NCI-H748 (cell line): ENCODE measurements around the gene VCAN.
"Not testable (repeated sequence)": the region's sequence is repeated elsewhere in the genome, so short reads cannot be mapped to it uniquely, and the experiment has no call there.

Source experiments
- DNase-seq: peaks from one replicate; lab custom pipeline; 2025; ENCODE audit not compliant: unreplicated experiment; lab: John Stamatoyannopoulos, UW

VCAN gene

DNA sequence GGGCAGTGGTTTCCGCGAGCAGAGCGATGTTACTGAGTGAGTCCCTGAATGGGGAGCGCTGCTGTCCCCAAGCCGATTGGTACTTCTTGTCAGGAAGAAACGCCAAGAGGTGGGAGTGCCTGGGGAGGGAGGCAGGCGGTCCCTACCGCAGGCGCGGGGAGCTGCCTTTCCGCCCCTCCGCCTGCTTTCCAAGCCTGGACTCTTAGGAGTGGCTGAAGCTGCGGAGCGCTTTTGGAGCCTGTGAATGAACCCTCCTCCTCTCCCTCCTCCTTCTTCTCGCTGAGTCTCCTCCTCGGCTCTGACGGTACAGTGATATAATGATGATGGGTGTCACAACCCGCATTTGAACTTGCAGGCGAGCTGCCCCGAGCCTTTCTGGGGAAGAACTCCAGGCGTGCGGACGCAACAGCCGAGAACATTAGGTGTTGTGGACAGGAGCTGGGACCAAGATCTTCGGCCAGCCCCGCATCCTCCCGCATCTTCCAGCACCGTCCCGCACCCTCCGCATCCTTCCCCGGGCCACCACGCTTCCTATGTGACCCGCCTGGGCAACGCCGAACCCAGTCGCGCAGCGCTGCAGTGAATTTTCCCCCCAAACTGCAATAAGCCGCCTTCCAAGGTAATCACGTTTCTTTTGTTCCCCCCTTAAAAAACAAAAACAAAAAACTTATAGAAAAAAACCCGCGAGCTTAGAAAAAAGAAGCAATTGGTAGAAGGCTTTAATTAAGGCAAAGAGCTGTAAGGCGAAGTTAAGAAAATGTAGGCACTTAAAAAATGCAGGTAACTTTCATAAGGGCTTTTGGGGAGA is at the start of gene VCAN:
Gene VCAN (plus strand): TSS at position 340 of the 808 bp plus-strand sequence. CDS start 11,775 bp downstream, outside the sequence.
- peak; percentile 85 for DNase-seq

DNA sequence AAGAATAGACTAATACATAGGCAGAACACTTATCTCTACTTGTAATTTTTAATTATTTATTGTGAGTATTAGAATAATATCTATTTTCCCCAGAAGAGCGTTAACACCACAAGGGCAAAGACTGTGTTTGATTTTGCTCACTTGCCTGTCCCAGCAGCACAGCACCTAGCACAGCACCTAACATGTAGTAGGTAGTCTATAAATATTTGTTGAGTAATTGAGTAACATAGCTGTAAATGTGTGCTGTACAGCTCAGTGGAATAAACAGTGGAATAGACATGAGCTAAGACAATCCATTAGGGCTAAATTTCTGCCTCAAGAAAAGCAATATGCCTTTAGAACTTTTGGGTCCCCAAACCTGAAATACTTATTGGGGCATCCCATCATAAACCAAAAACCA is 49.3 kb upstream of the VCAN start:
- DNase-seq: no peak

DNA sequence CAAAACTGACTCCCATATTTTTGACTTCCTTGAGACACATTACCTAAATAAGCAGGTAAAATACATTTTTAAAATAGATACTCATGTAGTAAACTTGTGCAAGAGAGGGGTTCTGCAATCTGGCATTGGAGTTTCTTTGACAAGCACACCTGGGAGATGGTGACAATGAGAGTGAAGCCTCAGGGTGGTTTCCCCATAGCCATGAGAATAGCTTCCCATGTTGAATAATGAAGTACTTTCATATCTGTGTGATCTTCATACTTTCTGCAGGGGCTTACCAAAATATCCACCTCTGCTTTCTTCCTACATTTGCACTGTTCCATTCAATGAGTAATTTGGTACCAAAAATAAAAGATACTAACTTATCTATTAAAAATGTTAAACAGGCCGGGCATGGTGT is 44.7 kb upstream of the VCAN start:
- DNase-seq: no peak

DNA sequence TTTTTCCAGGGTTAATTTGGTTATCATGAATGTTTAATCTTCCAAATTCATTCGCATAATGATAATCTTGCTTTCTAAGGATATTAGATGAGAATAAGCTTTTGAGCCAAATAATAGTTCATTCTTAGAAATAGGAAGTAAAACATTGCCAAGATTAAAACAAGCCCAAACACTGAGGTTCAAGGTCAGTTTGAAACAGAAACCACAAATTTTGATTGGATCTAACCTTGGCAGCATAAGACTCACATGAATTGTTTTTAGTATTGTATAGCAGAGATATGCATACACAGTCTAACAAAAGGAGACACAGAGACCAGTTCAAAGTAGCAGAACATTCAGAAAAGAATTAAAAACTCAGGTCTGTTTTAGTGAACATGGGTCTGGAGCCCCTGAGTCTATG is 43.4 kb upstream of the VCAN start:
- no peak for DNase-seq

DNA sequence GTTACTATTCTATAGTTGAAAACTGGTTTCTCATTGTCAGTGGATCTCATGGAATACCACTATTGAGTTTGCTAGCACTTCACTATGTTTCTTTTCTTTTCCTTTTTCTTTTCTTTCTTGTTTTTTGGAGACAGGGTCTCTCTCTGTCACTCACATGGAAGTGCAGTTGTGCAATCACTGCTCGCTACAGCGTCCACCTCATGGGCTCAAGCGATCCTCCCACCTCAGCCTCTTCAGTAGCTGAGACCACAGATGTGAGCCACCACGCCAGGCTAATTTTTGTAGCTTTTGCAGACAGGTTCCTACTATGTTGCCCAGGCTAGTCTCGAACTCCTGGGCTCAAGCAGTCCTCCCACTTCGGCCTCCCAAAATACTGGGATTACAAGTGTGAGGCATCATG is 42.7 kb upstream of the VCAN start:
- no peak for DNase-seq

DNA sequence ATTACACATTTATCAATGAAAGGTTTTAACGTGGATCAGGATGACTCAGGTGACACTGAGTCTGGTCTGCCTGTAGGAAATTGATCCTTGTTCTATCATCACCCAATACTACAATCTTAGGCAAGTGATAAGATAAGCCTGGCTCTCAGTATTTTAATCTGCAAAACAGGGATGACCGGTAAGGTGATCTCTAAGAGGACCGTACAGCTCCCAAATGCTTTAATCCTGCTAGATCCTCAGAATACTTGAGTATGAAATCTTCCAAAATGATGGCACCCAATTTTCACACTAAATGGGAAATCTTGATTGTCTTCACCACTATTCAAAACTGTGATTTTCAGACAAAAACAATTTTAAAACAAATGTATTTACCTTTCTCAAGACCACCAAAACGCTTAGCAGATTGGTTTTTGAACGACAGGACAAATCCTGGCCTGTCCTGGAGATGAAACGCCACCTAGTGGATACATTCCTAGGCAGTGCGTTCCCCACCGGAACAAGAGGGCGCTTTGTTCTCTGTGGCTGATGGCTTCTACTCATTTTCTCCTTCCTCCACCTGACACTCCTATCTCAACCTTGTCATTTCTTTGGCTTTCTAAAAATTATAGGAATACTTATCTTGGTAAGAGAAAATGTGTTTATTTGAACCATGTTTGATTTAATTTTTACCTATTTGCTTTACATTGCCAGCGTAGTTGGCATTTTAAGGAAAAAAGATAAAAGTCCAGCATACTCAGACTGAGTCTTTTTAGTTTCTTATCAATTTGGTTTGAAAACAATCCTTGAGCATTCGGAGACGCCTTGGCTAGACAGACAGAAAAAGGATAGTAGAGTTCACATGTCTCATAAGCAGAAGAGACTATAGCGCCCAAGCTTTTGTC is 41.2 kb upstream of the VCAN start:
- peak; percentile 84 for DNase-seq

DNA sequence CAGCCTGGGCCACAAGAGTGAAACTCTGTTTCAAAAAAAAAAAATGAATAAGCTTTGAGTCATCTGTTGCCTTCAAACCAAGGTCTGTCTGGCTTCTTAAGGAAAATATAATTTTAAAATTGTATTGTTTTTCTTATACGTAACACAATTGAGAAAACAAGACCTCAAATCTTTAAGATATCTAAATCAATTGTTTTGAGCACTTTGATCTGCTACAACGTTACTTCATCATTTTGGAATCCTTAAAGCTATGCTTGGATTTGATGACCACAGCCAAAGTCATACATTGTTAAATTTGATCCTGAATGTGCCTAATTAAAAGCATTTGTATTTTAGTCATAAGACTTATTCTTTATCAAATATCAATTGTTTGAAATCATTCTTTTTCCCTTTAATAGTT is 37.7 kb upstream of the VCAN start:
- no peak for DNase-seq

DNA sequence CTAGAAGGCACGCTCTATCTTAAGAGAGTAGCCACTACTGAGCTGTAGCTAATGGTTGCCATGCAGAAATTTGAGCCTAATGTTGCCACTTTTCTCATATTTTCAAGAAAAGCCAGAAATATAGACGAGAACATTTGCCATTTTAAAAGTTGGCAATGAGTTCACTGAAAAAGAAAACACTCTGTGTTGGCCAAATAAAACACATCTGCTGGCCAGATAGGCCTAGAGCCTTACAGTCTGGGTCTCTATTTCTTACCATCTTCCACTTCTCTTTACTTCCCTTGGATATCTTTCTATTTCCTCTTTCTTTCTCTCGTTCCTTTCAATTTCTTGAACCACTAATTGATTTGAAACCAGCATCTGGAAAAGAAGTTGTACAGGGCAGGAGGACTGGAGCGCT is 36.6 kb upstream of the VCAN start:
- no peak for DNase-seq

DNA sequence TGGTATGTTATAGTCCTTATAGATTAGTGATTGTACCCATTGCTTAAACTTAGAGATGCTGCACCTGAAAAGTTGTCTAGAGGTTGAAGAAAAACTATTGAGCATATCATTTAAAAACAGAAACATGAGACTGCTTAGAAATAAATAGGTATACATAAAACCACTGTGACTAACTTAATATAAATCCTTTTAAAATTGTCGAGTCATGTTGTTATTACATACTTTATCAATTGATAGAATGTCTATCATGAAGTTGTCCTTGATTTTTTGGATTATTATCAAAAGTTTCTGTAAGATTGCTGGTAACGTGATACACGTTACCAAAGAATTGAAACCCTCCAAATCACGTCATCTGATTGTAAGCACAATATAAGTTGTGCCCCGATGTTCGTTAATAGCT is 35.3 kb upstream of the VCAN start:
- no peak for DNase-seq

DNA sequence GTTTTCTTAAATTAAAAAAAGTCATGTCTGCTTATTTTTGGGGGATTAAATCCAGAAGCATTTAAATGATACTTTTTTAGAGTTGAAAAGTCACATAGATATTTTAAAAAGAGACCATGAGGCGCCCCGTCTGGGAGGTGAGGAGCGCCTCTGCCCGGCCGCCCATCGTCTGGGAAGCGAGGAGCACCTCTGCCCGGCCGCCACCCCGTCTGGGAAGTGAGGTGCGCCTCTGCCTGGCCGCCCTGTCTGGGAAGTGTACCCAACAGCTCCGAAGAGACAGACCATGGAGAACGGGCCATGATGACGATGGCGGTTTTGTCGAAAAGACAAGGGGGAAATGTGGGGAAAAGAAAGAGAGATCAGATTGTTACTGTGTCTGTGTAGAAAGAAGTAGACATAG is 33.8 kb upstream of the VCAN start:
- DNase-seq: not testable (repeated sequence)

DNA sequence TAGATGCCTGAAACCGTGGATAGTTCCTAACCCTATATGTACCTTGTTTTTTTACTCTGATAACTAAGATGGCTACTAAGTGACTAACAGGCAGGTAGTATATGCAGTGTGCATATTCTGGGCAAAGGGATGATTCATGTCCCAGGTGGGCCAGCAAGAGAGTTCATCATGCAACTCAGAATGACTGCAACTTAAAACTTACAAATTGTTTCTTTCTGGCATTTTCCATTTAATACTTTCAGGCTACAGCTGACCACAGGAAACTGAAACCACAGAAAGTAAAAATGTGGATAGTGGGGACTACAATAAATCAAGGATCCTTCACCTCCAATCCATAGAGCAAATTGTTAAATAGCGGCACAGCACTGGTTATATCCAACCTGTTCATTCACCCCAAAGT is 30.7 kb upstream of the VCAN start:
- no peak for DNase-seq

DNA sequence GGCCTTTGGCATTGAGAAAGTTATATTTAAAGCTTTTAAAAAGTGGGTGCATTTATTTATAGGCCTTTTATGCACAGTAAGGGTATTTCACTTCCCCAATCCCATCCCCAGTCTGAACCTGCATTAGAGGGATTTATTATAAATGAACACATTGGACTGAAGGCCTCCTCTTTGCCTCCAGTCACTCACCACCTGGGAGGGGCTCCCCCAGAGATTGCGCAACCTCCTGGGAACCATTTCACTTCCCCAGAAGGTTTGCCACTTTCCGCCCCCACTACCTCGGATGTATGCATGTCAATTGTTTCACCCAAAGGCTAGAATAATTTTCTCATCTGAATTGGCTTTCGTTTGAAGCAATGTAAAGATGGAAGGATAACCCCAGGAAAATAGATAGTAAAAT is 29.8 kb upstream of the VCAN start:
- no peak for DNase-seq

DNA sequence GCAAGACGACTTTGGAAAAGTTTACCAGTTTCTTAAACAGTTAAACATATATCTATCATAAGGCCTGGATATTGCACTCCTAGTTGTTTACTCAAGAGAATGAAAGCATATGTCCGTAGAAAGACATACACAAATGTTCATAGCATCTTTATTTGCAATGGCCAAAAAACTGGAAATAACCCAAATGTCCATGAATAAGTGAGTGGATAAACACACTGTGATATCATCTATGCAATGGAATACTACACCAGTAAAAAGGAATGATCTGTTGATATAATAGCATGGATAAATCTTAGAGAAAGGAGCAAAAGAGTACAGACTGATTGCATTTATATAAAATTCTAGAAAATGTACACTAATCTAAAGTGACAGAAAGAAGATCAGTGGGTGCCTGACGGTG is 28.0 kb upstream of the VCAN start:
- DNase-seq: no peak

DNA sequence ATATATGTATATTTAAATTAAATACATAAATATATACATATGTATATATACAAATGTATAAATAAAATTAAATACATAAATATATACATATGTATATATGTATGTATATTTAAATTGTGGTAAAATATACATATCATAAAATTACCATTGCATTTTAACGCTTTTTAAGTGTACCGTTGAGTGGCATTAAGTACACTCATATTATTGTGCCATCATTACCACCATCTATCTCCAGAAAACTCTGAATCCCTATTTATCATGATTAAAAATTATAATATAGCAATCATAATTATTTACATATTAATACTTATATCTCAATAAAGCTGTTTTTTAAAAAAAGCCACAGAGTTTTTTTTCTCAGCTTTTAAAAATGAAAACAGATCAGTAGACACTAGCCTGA is 27.1 kb upstream of the VCAN start:
- no peak for DNase-seq

DNA sequence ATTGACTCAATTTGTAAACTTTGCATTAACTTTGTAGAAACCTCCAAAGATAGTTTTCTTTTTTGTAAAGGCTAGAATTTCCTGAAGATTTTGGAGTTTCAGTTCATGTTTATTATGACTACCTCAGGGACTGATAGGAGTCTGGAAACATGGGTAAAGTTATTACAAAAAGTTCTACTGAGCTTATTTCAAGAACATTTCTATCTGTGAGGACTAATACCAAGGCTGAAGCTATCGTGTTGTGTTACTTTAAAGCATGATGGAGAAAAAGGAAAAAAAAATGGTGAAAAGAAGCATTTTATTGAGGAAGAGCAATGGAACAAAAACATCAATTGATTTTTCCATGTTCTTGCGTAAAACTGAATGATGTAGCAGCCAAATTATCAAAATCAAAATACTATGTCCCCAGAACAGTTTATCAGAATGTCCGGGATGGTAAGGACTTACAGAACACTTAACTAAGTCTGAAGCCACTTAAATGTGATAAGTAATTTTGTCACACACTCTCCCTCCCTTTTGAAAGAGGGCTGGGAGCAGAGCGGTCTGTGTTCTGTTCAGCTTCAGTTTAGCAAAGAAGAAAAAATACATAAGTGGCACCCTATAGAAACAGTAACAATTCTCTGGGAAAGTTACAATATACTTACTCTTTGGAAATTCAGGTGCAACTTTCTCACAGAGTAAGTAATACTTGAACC is 25.1 kb upstream of the VCAN start:
- no peak for DNase-seq

DNA sequence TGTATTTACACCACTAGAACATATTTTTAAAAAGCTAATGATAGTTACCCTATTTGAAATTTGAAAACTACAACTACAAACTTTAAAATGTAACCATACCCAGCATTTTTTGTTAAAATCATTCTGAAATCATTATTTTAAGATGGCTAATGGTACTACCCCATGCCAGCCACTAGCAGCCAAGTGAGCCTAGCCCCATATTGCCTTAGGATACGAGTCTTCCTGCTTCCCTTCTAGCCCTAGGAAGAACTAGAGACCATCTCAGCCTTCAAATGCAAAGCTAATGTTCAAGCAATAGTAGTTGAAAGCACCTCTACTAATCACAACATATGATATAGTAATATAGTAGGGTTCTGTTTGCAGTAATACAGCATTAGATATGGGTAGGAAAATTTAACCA is 24.0 kb upstream of the VCAN start:
- no peak for DNase-seq

DNA sequence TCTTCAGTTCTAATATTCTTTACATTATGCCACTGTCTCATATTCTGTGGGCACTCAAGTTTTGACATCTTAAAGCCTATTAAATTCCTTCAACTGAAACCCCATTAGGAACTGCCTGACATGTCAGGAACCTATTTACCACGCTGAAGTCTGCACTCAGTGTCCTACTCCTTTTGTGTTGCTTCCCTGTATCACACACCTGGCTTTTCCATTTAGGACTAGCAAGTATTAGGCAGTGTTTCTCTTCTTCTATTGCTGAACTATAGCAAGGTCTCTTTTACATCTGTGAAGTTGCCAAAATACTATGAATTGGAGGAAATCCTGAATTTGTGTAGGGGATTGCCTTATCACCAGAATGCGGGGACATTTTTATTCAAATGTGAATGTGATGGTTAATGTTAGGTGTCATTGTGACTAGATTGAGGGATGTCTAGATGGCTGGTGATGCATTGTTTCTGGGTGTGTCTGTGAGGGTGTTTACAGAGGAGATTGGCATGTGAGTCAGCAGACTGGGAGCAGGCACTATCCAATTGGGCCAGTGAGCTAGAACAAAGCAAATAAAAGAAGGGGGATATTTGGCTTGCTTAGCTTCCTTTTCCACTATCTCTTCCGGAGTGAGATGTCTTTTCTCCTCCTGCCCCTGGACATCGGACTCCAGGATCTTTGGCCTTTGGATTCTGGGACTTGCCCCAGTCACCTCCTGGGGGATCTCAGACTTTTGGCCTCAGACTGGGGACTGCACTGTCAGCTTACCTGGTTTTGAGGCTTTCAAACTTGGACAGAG is 21.2 kb upstream of the VCAN start:
- DNase-seq: peak; percentile 48

DNA sequence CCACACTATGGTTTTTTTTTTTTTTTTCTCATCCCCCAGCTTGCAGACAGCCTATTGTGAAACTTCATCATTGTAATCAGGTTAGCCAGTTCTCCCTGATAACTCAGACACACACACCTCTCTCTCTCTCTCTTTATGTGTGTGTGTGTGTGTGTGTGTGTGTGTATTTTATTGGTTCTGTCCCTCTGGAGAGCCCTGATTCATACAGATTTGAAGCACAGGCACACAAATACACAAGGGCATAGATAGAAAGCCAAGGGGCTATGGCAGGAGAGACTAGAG is 20.6 kb upstream of the VCAN start:
- no peak for DNase-seq

DNA sequence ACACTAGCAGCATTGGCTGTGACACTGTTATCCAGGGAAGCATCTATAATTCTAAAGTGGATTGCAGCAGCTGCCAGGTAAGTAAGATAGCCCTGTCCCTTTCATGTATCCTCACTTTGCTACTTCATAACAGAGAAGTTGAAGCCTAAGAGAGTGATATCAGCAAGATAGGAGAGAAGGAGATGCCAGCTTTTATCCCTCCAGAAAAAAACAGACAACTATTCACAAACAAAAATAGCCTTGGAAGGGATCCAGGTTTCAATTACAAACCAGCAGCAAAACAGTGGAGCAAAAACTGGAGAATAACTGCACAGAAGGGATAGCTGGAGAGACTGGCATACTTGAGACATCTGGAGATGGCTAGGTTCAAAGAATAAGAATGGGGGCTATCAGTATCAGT is 19.6 kb upstream of the VCAN start:
- no peak for DNase-seq

DNA sequence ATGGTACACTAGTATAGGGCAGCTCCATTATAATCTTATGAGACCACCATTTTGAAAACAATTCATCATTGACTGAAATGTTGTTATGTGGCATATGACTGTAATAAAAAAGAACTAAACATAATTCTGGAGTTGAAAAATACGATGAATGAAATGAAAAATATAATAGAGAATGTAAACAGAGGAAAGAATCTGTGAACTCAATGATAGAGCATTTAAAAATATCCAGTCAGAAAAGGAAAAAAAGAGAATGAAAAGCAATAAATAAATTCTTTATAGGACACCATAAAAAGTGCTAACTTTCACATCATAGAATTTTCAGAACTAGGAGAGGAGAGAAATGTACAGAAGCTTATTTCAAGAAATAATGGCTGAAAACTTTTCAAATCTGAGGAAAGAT is 17.6 kb upstream of the VCAN start:
- DNase-seq: no peak

DNA sequence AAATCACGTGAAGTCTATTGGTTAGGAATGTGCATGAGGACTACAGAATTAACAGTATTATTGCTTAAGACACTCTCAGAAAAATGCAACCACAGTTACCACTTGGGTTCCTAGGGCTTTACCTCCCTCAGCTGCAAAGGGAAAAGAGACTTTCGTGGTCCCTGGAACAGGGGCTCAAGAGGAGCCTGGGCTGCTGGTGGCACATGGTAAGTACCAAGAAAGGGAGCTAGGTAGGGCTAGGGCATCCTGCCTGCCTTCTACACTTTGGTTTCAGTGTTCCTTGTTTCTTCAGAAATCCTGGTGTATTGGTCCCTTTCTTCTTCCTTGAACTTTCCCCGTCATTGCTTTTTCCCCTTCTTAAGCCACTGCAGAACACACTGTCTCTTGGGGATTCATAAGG is 7.3 kb upstream of the VCAN start:
- no peak for DNase-seq
